GM19099 (cell line): Measurements from ENCODE around the gene TESK1.

ENCODE experiments used
- POLR2A ChIP-seq: IDR thresholded peaks from 3 replicates; pipeline ENCODE4 v1.6.1; 2011; ENCODE audit warnings: low read depth; ENCODE audit not compliant: insufficient read length; ENCODE audit errors: extremely low read depth

TESK1 gene

GRCh38 chr9:35604578-35605350 lies at the start of gene TESK1:
Gene TESK1, plus strand, starts transcription at chr9:35605262. Its CDS starts 358 bp downstream, at chr9:35605620.
- no peak for TF ChIP-seq POLR2A

GRCh38 chr9:35555881-35556280 lies 49.2 kb upstream of the TESK1 start:
- no peak for TF ChIP-seq POLR2A

- no peak for TF ChIP-seq POLR2A
These were observed 48.3 kb upstream of the TESK1 start for GRCh38 chr9:35556776-35557175.

- TF ChIP-seq POLR2A: no peak
These were observed 47.7 kb upstream of the TESK1 start for GRCh38 chr9:35557320-35557719.

GRCh38 chr9:35558185-35558584 lies 46.9 kb upstream of the TESK1 start:
- TF ChIP-seq POLR2A: no peak

- no peak for TF ChIP-seq POLR2A
These were observed 45.1 kb upstream of the TESK1 start for GRCh38 chr9:35559792-35560530.

- TF ChIP-seq POLR2A: no peak
These were observed 44.3 kb upstream of the TESK1 start for GRCh38 chr9:35560625-35561337.

- TF ChIP-seq POLR2A: no peak
These were observed 43.4 kb upstream of the TESK1 start for GRCh38 chr9:35561468-35562261.

- TF ChIP-seq POLR2A: no peak
These were observed 41.9 kb upstream of the TESK1 start for GRCh38 chr9:35562895-35563780.

- no peak for TF ChIP-seq POLR2A
These were observed 41.3 kb upstream of the TESK1 start for GRCh38 chr9:35563791-35564197.

- TF ChIP-seq POLR2A: no peak
These were observed 40.4 kb upstream of the TESK1 start for GRCh38 chr9:35564658-35565061.

- TF ChIP-seq POLR2A: no peak
These were observed 38.6 kb upstream of the TESK1 start for GRCh38 chr9:35566417-35566816.

- TF ChIP-seq POLR2A: no peak
These were observed 36.9 kb upstream of the TESK1 start for GRCh38 chr9:35568196-35568595.

- no peak for TF ChIP-seq POLR2A
These were observed 35.9 kb upstream of the TESK1 start for GRCh38 chr9:35569206-35569605.
